Ascending aorta (tissue), 2 donors: Measurements from ENCODE around the gene SLCO6A1. TPM values are rescaled to one million over a fixed set of nuclear protein-coding genes. Genes with fewer than 3 reads are reported as not detected.
A peak's percentile ranks its signal among the peaks of the same experiment; 100 is the strongest.

ENCODE experiments used
- DNase-seq, 2 donors: peaks; one replicate each; pipeline ENCODE4 v3.0.0-alpha.2; 2019; ENCODE audit warnings: low spot score in 2 of 2
- H3K27ac ChIP-seq, 2 donors: fragments of 200-600 bp; sonication (generic); one replicate each; pipeline ENCODE4 v1.5.1; 2016 to 2017; ENCODE audit warnings: mild to moderate bottlenecking in 1 of 2
- H3K27me3 ChIP-seq: fragments of 200-600 bp; sonication (generic); one replicate; pipeline ENCODE4 v1.5.1; 2017
- H3K36me3 ChIP-seq, 2 donors: fragments of 200-600 bp; sonication (generic); one replicate each; pipeline ENCODE4 v1.5.1; 2016
- H3K4me1 ChIP-seq, 2 donors: fragments of 200-600 bp; sonication (generic); one replicate each; pipeline ENCODE4 v1.5.1; 2016 to 2017; ENCODE audit warnings: mild to moderate bottlenecking in 1 of 2
- H3K4me3 ChIP-seq, 2 donors: fragments of 200-600 bp; sonication (generic); one replicate each; pipeline ENCODE4 v1.5.1; 2016 to 2017; ENCODE audit warnings: mild to moderate bottlenecking in 1 of 2
- H3K9me3 ChIP-seq, 2 donors: fragments of 200-600 bp; sonication (generic); one replicate each; pipeline ENCODE4 v1.5.1; 2016
- intact Hi-C: fragments of 100-400 bp; cut with DNase I; formaldehyde crosslinking; loops from one replicate; pipeline ENCODE4 v1.15.1; 2023
- total RNA-seq: library from RNA; depleted of rRNA; stranded (reverse); fragments of >200 nt; gene quantifications from one replicate; pipeline ENCODE4 v1.1.0, GENCODE V29; 2016
- TF ChIP-seq, protein P1 (sequence below), 3 experiments: fragments of 200-600 bp in 2 of 3; fragments of 450-650 bp in 1 of 3; sonication (generic) in 2 of 3; IDR thresholded peaks; one replicate each; pipeline ENCODE4 v1.5.1; 2016 to 2019; ENCODE audit warnings: antibody characterized with exemption in 3 of 3, mild to moderate bottlenecking in 1 of 3, moderate library complexity in 1 of 3

The SLCO6A1 gene
- total RNA-seq, 1 donor from 2014 or later, result not detected

- Histone ChIP-seq H3K27me3 (no peaks in the 10 kb centered on the region), H3K4me1 (no peaks in the 10 kb centered on the region), H3K36me3 (no peaks in the 10 kb centered on the region), H3K27ac (no peak overlapping the region), H3K9me3 (no peaks in the 10 kb centered on the region), H3K4me3 (no peak overlapping the region)
- TF ChIP-seq, protein P1, sequence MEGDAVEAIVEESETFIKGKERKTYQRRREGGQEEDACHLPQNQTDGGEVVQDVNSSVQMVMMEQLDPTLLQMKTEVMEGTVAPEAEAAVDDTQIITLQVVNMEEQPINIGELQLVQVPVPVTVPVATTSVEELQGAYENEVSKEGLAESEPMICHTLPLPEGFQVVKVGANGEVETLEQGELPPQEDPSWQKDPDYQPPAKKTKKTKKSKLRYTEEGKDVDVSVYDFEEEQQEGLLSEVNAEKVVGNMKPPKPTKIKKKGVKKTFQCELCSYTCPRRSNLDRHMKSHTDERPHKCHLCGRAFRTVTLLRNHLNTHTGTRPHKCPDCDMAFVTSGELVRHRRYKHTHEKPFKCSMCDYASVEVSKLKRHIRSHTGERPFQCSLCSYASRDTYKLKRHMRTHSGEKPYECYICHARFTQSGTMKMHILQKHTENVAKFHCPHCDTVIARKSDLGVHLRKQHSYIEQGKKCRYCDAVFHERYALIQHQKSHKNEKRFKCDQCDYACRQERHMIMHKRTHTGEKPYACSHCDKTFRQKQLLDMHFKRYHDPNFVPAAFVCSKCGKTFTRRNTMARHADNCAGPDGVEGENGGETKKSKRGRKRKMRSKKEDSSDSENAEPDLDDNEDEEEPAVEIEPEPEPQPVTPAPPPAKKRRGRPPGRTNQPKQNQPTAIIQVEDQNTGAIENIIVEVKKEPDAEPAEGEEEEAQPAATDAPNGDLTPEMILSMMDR (IDR thresholded peaks at IDR 0.05), result no peak
- DNase-seq, result no peak
- intact Hi-C loops, result no loop called here
These were observed 118.6 kb downstream of the SLCO6A1 start for GRCh38 chr5:102380174-102380573.

- H3K9me3 ChIP-seq, result no peaks in the 10 kb centered on the region
- H3K4me3 ChIP-seq, result peak overlapping the region in 1 of 2 donors; percentile 36
- no peak for DNase-seq
- no peaks in the 10 kb centered on the region for H3K4me1 ChIP-seq
- no peak overlapping the region for H3K27ac ChIP-seq
- no peaks in the 10 kb centered on the region for H3K27me3 ChIP-seq
- TF ChIP-seq, protein P1 (IDR thresholded peaks at IDR 0.05), result no peak
- H3K36me3 ChIP-seq, result no peaks in the 10 kb centered on the region
- intact Hi-C loops, result no loop called here
These were observed 122.9 kb downstream of the SLCO6A1 start for GRCh38 chr5:102375876-102376275.

- no peaks in the 10 kb centered on the region for H3K36me3 ChIP-seq
- TF ChIP-seq, protein P1 (IDR thresholded peaks at IDR 0.05), result no peak
- no peaks in the 10 kb centered on the region for H3K27me3 ChIP-seq
- peak overlapping the region in 1 of 2 donors; percentile 39 for H3K27ac ChIP-seq
- no peaks in the 10 kb centered on the region for H3K9me3 ChIP-seq
- intact Hi-C loops, result no loop called here
- no peaks in the 10 kb centered on the region for H3K4me1 ChIP-seq
- no peak for DNase-seq
- H3K4me3 ChIP-seq, result peak overlapping the region in 1 of 2 donors; percentile 36
These were observed 123.5 kb downstream of the SLCO6A1 start for GRCh38 chr5:102375272-102375671.

DNA sequence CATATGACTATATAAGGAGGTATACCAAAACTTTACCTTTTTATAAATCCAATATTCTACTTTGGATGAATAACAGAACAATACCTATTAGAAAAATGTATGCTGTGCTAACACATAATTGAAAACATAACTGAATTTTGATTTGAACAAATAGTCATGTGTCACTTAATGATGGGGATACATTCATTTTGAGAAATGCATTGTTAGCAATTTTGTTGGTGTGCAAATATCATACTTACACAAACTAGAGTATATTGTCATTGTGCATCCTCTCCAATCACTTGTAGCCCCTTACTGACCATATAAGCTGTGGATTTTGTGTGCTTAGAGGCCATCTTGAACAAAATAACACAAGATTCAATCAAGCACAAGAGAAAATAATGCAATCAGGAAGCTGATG is 130.4 kb downstream of the SLCO6A1 start:
- Histone ChIP-seq H3K9me3 (no peaks in the 10 kb centered on the region), H3K4me3 (no peak overlapping the region), H3K36me3 (no peaks in the 10 kb centered on the region), H3K27me3 (no peaks in the 10 kb centered on the region), H3K4me1 (no peaks in the 10 kb centered on the region), H3K27ac (no peak overlapping the region)
- TF ChIP-seq, protein P1 (IDR thresholded peaks at IDR 0.05), result no peak
- intact Hi-C loops, result no loop called here
- no peak for DNase-seq

DNA sequence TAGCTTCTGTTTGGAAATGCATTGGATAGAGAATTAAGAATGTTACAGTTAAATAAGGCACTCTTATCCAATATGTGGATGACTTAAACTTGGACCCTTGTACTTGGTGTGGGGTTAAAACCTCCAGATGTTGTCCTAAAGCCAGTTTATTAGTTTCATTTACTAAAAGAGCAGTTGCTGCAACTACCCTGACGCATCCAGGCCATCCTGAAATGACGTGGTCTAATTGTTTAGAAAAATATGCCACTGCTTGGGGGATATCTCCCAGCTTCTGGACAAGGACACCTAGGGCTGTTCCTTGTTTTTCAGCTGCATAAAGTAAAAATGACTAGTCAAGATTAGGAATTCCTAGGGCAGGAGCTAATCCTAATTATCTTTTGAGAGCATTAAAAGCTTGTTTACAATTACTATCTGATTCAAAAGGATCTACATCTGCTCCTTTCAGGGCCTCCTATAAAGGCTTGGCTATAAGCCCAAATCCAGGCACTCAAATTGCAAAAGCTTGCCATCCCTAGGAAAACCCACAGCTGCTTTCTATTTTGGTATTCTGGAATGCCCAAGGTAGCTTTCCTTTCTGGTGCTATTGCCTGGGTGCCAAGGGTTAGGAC is 157.0 kb downstream of the SLCO6A1 start:
- Histone ChIP-seq H3K4me3 (no peak overlapping the region), H3K4me1 (no peaks in the 10 kb centered on the region), H3K9me3 (no peaks in the 10 kb centered on the region), H3K36me3 (no peaks in the 10 kb centered on the region), H3K27me3 (no peaks in the 10 kb centered on the region), H3K27ac (no peak overlapping the region)
- intact Hi-C loops, result no loop called here
- DNase-seq, result no peak
- TF ChIP-seq, protein P1 (IDR thresholded peaks at IDR 0.05), result no peak

GRCh38 chr5:102324714-102325113 is 174.1 kb downstream of the SLCO6A1 start:
- Histone ChIP-seq H3K9me3 (no peaks in the 10 kb centered on the region), H3K27ac (no peak overlapping the region), H3K4me1 (no peaks in the 10 kb centered on the region), H3K27me3 (no peaks in the 10 kb centered on the region), H3K4me3 (no peak overlapping the region), H3K36me3 (no peaks in the 10 kb centered on the region)
- intact Hi-C loops, result no loop called here
- DNase-seq, result no peak
- TF ChIP-seq, protein P1 (IDR thresholded peaks at IDR 0.05), result no peak
